Measurements from ENCODE around the gene GALNT10.

- no peak for TF ChIP-seq PHB (CRISPR knock-in tag; IDR thresholded peaks at IDR 0.05)
- no peak for TF ChIP-seq ZNF224 (CRISPR knock-in tag; IDR thresholded peaks at IDR 0.05)
- no peak for TF ChIP-seq KDM1A (IDR thresholded peaks at IDR 0.05)
- no peak for TF ChIP-seq FOS (IDR thresholded peaks at IDR 0.05; ENCODE audit: extremely low read depth, insufficient read length)
- TF ChIP-seq CBX8 (IDR thresholded peaks at IDR 0.05; ENCODE audit: borderline replicate concordance, extremely low read depth, low read depth, low read length, poor library complexity, severe bottlenecking): no peak
- no peak for TF ChIP-seq KAT2B (IDR thresholded peaks at IDR 0.05; ENCODE audit: low read depth, low read length)
- TF ChIP-seq, protein P1, sequence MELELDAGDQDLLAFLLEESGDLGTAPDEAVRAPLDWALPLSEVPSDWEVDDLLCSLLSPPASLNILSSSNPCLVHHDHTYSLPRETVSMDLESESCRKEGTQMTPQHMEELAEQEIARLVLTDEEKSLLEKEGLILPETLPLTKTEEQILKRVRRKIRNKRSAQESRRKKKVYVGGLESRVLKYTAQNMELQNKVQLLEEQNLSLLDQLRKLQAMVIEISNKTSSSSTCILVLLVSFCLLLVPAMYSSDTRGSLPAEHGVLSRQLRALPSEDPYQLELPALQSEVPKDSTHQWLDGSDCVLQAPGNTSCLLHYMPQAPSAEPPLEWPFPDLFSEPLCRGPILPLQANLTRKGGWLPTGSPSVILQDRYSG (tag; conservative IDR thresholded peaks at IDR 0.05; ENCODE audit: low read depth): no peak
- TF ChIP-seq MXI1 (IDR thresholded peaks at IDR 0.05; ENCODE audit: low read depth, low read length): no peak
- TF ChIP-seq SMC3 (conservative IDR thresholded peaks at IDR 0.05; ENCODE audit: insufficient read depth, low read depth, low read length): no peak
- TF ChIP-seq, protein P2, sequence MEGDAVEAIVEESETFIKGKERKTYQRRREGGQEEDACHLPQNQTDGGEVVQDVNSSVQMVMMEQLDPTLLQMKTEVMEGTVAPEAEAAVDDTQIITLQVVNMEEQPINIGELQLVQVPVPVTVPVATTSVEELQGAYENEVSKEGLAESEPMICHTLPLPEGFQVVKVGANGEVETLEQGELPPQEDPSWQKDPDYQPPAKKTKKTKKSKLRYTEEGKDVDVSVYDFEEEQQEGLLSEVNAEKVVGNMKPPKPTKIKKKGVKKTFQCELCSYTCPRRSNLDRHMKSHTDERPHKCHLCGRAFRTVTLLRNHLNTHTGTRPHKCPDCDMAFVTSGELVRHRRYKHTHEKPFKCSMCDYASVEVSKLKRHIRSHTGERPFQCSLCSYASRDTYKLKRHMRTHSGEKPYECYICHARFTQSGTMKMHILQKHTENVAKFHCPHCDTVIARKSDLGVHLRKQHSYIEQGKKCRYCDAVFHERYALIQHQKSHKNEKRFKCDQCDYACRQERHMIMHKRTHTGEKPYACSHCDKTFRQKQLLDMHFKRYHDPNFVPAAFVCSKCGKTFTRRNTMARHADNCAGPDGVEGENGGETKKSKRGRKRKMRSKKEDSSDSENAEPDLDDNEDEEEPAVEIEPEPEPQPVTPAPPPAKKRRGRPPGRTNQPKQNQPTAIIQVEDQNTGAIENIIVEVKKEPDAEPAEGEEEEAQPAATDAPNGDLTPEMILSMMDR (IDR thresholded peaks at IDR 0.05 in 2 of 3, conservative IDR thresholded peaks at IDR 0.05 in 1 of 3; ENCODE audit: insufficient read depth in 2 of 3, low read depth in 1 of 3, low read length in 3 of 3): no peak
Measured at GRCh38 chr5:154221371-154221896, 30.9 kb downstream of the GALNT10 start.

Measured in K562 (cell line).